Ishikawa (cell line): Measurements from ENCODE around the gene BBC3.

Experiments used
- CREB1 ChIP-seq: IDR thresholded peaks from 2 replicates; pipeline ENCODE4 v1.6.1; 2012; ENCODE audit warnings: low read depth
- EP300 ChIP-seq: IDR thresholded peaks from 2 replicates; pipeline ENCODE4 v1.6.1; 2012; ENCODE audit warnings: borderline replicate concordance
- NFIC ChIP-seq: IDR thresholded peaks from 2 replicates; pipeline ENCODE4 v1.6.1; 2012
- TAF1 ChIP-seq: IDR thresholded peaks from 2 replicates; pipeline ENCODE4 v1.6.1; 2012; ENCODE audit warnings: low read depth, mild to moderate bottlenecking
- TCF12 ChIP-seq: IDR thresholded peaks from 2 replicates; pipeline ENCODE4 v1.6.1; 2012; ENCODE audit warnings: low read depth
- TEAD4 ChIP-seq: IDR thresholded peaks from 2 replicates; pipeline ENCODE4 v1.6.1; 2012
- TF ChIP-seq, protein P1 (sequence below): IDR thresholded peaks from 2 replicates; pipeline ENCODE4 v1.6.1; 2012; ENCODE audit warnings: low read depth, mild to moderate bottlenecking

DNA sequence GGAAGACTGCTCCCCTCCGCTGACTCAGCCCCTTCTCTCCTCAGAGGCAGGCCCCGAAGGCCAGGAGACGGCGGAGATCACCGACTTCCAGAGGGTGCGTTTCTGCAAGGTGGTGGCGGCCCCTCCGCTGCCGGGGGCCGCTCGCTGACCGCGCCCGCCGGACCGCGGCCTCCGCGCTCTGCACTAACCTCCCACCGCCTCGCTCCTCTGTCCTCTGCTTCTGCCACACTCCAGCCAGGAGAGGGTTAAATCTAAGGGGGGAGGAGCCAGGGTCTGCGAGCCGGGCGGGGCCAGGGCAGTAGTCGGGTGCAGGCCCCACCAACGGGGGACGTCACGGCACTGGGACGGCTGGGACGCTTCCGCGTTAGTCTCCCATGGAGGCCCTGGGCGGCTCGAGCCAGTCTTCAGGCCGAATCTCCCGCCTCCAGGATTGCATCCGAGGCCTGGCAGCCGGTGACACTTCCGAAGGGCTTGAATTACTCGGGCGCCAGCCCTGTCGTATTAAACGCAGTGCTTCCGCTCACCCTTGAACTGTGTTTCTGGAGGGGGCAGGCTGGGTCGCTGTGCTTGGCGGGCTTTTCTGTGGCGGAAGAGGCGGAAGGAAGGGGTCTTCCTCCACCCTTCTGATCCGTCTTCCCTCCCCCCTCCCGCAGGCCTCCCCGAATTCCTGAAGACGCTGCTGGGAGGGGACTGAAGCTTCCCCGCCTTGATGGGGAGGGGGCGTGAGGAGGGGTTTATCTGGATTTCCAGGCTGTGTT is 42.5 kb upstream of the BBC3 start:
- TF ChIP-seq CREB1 (peak; percentile 9; the same call in 1 of the 2 replicates), TCF12 (no peak), NFIC (peak; percentile 39; the same call in 1 of the 2 replicates), TEAD4 (no peak), EP300 (no peak), TAF1 (peak; percentile 51)
- TF ChIP-seq, protein P1, sequence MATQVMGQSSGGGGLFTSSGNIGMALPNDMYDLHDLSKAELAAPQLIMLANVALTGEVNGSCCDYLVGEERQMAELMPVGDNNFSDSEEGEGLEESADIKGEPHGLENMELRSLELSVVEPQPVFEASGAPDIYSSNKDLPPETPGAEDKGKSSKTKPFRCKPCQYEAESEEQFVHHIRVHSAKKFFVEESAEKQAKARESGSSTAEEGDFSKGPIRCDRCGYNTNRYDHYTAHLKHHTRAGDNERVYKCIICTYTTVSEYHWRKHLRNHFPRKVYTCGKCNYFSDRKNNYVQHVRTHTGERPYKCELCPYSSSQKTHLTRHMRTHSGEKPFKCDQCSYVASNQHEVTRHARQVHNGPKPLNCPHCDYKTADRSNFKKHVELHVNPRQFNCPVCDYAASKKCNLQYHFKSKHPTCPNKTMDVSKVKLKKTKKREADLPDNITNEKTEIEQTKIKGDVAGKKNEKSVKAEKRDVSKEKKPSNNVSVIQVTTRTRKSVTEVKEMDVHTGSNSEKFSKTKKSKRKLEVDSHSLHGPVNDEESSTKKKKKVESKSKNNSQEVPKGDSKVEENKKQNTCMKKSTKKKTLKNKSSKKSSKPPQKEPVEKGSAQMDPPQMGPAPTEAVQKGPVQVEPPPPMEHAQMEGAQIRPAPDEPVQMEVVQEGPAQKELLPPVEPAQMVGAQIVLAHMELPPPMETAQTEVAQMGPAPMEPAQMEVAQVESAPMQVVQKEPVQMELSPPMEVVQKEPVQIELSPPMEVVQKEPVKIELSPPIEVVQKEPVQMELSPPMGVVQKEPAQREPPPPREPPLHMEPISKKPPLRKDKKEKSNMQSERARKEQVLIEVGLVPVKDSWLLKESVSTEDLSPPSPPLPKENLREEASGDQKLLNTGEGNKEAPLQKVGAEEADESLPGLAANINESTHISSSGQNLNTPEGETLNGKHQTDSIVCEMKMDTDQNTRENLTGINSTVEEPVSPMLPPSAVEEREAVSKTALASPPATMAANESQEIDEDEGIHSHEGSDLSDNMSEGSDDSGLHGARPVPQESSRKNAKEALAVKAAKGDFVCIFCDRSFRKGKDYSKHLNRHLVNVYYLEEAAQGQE: no peak
